OCI-LY7 (cell line): ENCODE measurements around the gene PFDN6. TPM values are rescaled to one million over a fixed set of nuclear protein-coding genes. Genes with fewer than 3 reads are reported as not detected.

Experiments used
- BruUV-seq: library from RNA; stranded (reverse); fragments of 400-500 nt; replicated peaks from 2 replicates; lab custom pipeline; 2021; lab: Mats Ljungman, UMichigan
- CTCF ChIA-PET: fragments of 300-600 bp; sonication (Branson Sonifier 250); formaldehyde crosslinking; loops from one replicate; lab custom pipeline; 2022; ENCODE audit warnings: antibody characterized with exemption; ENCODE audit not compliant: unreplicated experiment; lab: Charles Lee
- POLR2A ChIA-PET: fragments of 300-600 bp; sonication (Branson Sonifier 250); formaldehyde crosslinking; loops from one replicate; lab custom pipeline; 2022; ENCODE audit warnings: antibody characterized with exemption; lab: Charles Lee
- DNase-seq: peaks from one replicate; pipeline ENCODE4 v3.0.0-alpha.2; 2015; ENCODE audit warnings: low spot score
- H2AFZ ChIP-seq: fragments of 200-600 bp; sonication (generic), shearing (Covaris generic); 2 replicates; pipeline ENCODE4 v1.6.1; 2014; ENCODE audit warnings: mild to moderate bottlenecking, antibody characterized with exemption, low read length, moderate library complexity
- H3K27ac ChIP-seq: fragments of 200-600 bp; sonication (generic); 2 replicates; pipeline ENCODE4 v1.5.1; 2014; ENCODE audit warnings: mixed run types, low read depth, mild to moderate bottlenecking, moderate library complexity, low read length, inconsistent platforms; ENCODE audit not compliant: poor library complexity, severe bottlenecking
- H3K36me3 ChIP-seq: fragments of 200-600 bp; sonication (generic); 2 replicates; pipeline ENCODE4 v1.6.1; 2014; ENCODE audit warnings: mild to moderate bottlenecking, antibody characterized with exemption, low read length, moderate library complexity, mixed read lengths; ENCODE audit not compliant: insufficient read depth
- H3K4me1 ChIP-seq: fragments of 200-600 bp; sonication (generic); 2 replicates; pipeline ENCODE4 v1.5.1; 2014; ENCODE audit warnings: mild to moderate bottlenecking, low read length; ENCODE audit not compliant: insufficient read depth, poor library complexity, severe bottlenecking
- H3K4me2 ChIP-seq: fragments of 200-600 bp; sonication (generic); 2 replicates; pipeline ENCODE4 v1.6.1; 2014; ENCODE audit warnings: mild to moderate bottlenecking, low read length
- H3K4me3 ChIP-seq: fragments of 200-600 bp; sonication (generic); 2 replicates; pipeline ENCODE4 v1.5.1; 2014; ENCODE audit warnings: mild to moderate bottlenecking, low read depth, low read length; ENCODE audit not compliant: poor library complexity, severe bottlenecking
- H3K79me2 ChIP-seq: fragments of 200-600 bp; sonication (generic); 2 replicates; pipeline ENCODE4 v1.6.1; 2016; ENCODE audit warnings: low read depth, mild to moderate bottlenecking, low read length, moderate library complexity, mixed read lengths; ENCODE audit not compliant: insufficient read depth
- H3K9me2 ChIP-seq: fragments of 200-600 bp; sonication (generic); 2 replicates; pipeline ENCODE4 v1.6.1; 2016; ENCODE audit warnings: mild to moderate bottlenecking, low read length, mixed read lengths; ENCODE audit not compliant: insufficient read depth
- H3K9me3 ChIP-seq: fragments of 200-600 bp; sonication (generic); 2 replicates; pipeline ENCODE4 v1.6.1; 2014; ENCODE audit warnings: mild to moderate bottlenecking, mixed run types, low read length, mixed read lengths
- H4K20me1 ChIP-seq: fragments of 200-600 bp; sonication (generic); 2 replicates; pipeline ENCODE4 v1.6.1; 2014; ENCODE audit warnings: mild to moderate bottlenecking, antibody characterized with exemption, low read length, moderate library complexity, mixed read lengths; ENCODE audit not compliant: insufficient read depth
- CTCF ChIP-seq: fragments of 200-600 bp; sonication (generic); conservative IDR thresholded peaks from 2 replicates; pipeline ENCODE4 v1.5.1; 2014; ENCODE audit warnings: mild to moderate bottlenecking, antibody characterized with exemption, low read length, moderate library complexity, mixed read lengths
- EZH2phosphoT487 ChIP-seq: fragments of 200-600 bp; sonication (generic); IDR thresholded peaks from 2 replicates; pipeline ENCODE4 v1.6.1; 2018; ENCODE audit warnings: low read depth, borderline replicate concordance, mild to moderate bottlenecking, mixed run types, antibody characterized with exemption, low read length, moderate library complexity, mixed read lengths
- intact Hi-C: fragments of 100-400 bp; cut with micrococcal nuclease; formaldehyde crosslinking; loops from one replicate; pipeline ENCODE4 v1.10.0; 2022; ENCODE audit not compliant: unreplicated experiment
- total RNA-seq, 2 experiments: library from RNA; depleted of rRNA in 1 of 2; stranded (reverse); fragments of >200 nt in 1 of 2; shearing (Covaris generic) in 1 of 2; gene quantifications; 2 replicates each; pipeline ENCODE4 v1.2.3, GENCODE V29; 2014 to 2022

The PFDN6 gene
- total RNA-seq, 2 experiments from 2014 or later, result 72.5 to 90.6 TPM

- no peaks in the 10 kb centered on the region for H3K9me2 ChIP-seq
- H3K36me3 ChIP-seq, result peaks cover 92% of the 10 kb centered on the region
- DNase-seq, result peak; percentile 75
- H3K4me2 ChIP-seq, result peak overlapping the region; percentile 93
- ChIA-PET CTCF (interaction anchor here (2.7 kb wide), 1 partner anchor 22 kb away, joined by 12 read pairs; no protein-coding TSS in a partner anchor), POLR2A (interaction anchor here (0.6 to 3.2 kb wide), 6 partner anchors 9 to 203 kb away, joined by 3 to 19 read pairs (median 4); partner anchors contain the start of genes PFDN6, RGL2, WDR46 and ZBTB22)
- no TSS peak for BruUV-seq
- peaks cover 32% of the 10 kb centered on the region for H3K79me2 ChIP-seq
- peaks cover 25% of the 10 kb centered on the region for H4K20me1 ChIP-seq
- peak overlapping the region; percentile 93 for H3K27ac ChIP-seq
- peak overlapping the region; percentile 9; the same call in 1 of the 2 replicates for H2AFZ ChIP-seq
- intact Hi-C loops, result loop anchor here (1.0 to 5.0 kb wide), 4 partner anchors 21 to 149 kb away; partner anchors contain the start of gene KIFC1
- H3K4me3 ChIP-seq, result peak overlapping the region; percentile 97
- TF ChIP-seq EZH2phosphoT487 (no peak), CTCF (no peak)
- H3K4me1 ChIP-seq, result peaks cover 58% of the 10 kb centered on the region
- no peaks in the 10 kb centered on the region for H3K9me3 ChIP-seq
These were observed 11.6 kb upstream of the PFDN6 start for GRCh38 chr6:33277663-33278391.

- Histone ChIP-seq H3K4me1 (peaks cover 58% of the 10 kb centered on the region), H2AFZ (no peak overlapping the region), H3K36me3 (peaks cover 91% of the 10 kb centered on the region), H3K4me2 (peak overlapping the region; percentile 93), H3K27ac (peak overlapping the region; percentile 93), H3K79me2 (peaks cover 26% of the 10 kb centered on the region), H3K9me2 (no peaks in the 10 kb centered on the region), H3K9me3 (no peaks in the 10 kb centered on the region), H3K4me3 (no peak overlapping the region), H4K20me1 (peaks cover 19% of the 10 kb centered on the region)
- ChIA-PET POLR2A (interaction anchor here (0.6 to 3.2 kb wide), 6 partner anchors 9 to 204 kb away, joined by 3 to 19 read pairs (median 4); partner anchors contain the start of genes PFDN6, RGL2 and WDR46), CTCF (interaction anchor here (2.7 kb wide), 1 partner anchor 21 kb away, joined by 12 read pairs; no protein-coding TSS in a partner anchor)
- no peak for DNase-seq
- no TSS peak for BruUV-seq
- intact Hi-C loops, result loop anchor here (1.0 to 5.0 kb wide), 3 partner anchors 21 to 149 kb away; partner anchors contain the start of gene KIFC1
- TF ChIP-seq CTCF (no peak), EZH2phosphoT487 (no peak)
These were observed 11.0 kb upstream of the PFDN6 start for GRCh38 chr6:33278392-33278741.
